ENCODE data around the gene NXF3.

Gene NXF3

GRCh38 chrX:103101299-103102042 lies 8.5 kb upstream of the NXF3 start:
- no peak for DNase-seq (ENCODE audit: low read depth)
- H3K4me3 ChIP-seq (ENCODE audit: low read length) = no peak overlapping the region
- no peak for TF ChIP-seq CTCF (conservative IDR thresholded peaks at IDR 0.05; ENCODE audit: low read depth, low read length)

- H3K4me3 ChIP-seq (ENCODE audit: low read length) = no peak overlapping the region
- no peak for TF ChIP-seq CTCF (conservative IDR thresholded peaks at IDR 0.05; ENCODE audit: low read depth, low read length)
- DNase-seq (ENCODE audit: low read depth) = no peak
Observed at GRCh38 chrX:103100484-103100883, 7.5 kb upstream of the NXF3 start.

GRCh38 chrX:103099691-103100090 lies 6.7 kb upstream of the NXF3 start:
- no peak for TF ChIP-seq CTCF (conservative IDR thresholded peaks at IDR 0.05; ENCODE audit: low read depth, low read length)

GRCh38 chrX:103098488-103098887 lies 5.5 kb upstream of the NXF3 start:
- H3K4me3 ChIP-seq (ENCODE audit: low read length) = no peak overlapping the region
- DNase-seq (ENCODE audit: low read depth) = no peak
- TF ChIP-seq CTCF (conservative IDR thresholded peaks at IDR 0.05; ENCODE audit: low read depth, low read length) = no peak

More at GRCh38 chrX:103099691-103100090, 6.7 kb upstream of the NXF3 start:
- peak; percentile 34 for DNase-seq (ENCODE audit: low read depth)
- H3K4me3 ChIP-seq (ENCODE audit: low read length) = no peak overlapping the region

GRCh38 chrX:103081051-103081450 lies 11.9 kb downstream of the NXF3 start:
- TF ChIP-seq CTCF (conservative IDR thresholded peaks at IDR 0.05; ENCODE audit: low read depth, low read length) = no peak

GRCh38 chrX:103073467-103073866 lies 19.5 kb downstream of the NXF3 start:
- DNase-seq (ENCODE audit: low read depth) = no peak
- H3K4me3 ChIP-seq (ENCODE audit: low read length) = no peak overlapping the region
- TF ChIP-seq CTCF (conservative IDR thresholded peaks at IDR 0.05; ENCODE audit: low read depth, low read length) = no peak

More at GRCh38 chrX:103081051-103081450, 11.9 kb downstream of the NXF3 start:
- H3K4me3 ChIP-seq (ENCODE audit: low read length) = no peak overlapping the region
- DNase-seq (ENCODE audit: low read depth) = no peak

- DNase-seq (ENCODE audit: low read depth) = peak; percentile 22
- no peak overlapping the region for H3K4me3 ChIP-seq (ENCODE audit: low read length)
- no peak for TF ChIP-seq CTCF (conservative IDR thresholded peaks at IDR 0.05; ENCODE audit: low read depth, low read length)
Observed at GRCh38 chrX:103066606-103067005, 26.3 kb downstream of the NXF3 start.

Measured in retinal pigment epithelial cell (primary cell).